HG02623 (cell line): ENCODE measurements around the gene MLF2.

Experiments
- ATAC-seq: cut with Tn5 transposase; IDR thresholded peaks from one replicate; pipeline ENCODE4 v1.9.1; 2021; ENCODE audit warnings: moderate library complexity; ENCODE audit not compliant: unreplicated experiment

The MLF2 gene

DNA sequence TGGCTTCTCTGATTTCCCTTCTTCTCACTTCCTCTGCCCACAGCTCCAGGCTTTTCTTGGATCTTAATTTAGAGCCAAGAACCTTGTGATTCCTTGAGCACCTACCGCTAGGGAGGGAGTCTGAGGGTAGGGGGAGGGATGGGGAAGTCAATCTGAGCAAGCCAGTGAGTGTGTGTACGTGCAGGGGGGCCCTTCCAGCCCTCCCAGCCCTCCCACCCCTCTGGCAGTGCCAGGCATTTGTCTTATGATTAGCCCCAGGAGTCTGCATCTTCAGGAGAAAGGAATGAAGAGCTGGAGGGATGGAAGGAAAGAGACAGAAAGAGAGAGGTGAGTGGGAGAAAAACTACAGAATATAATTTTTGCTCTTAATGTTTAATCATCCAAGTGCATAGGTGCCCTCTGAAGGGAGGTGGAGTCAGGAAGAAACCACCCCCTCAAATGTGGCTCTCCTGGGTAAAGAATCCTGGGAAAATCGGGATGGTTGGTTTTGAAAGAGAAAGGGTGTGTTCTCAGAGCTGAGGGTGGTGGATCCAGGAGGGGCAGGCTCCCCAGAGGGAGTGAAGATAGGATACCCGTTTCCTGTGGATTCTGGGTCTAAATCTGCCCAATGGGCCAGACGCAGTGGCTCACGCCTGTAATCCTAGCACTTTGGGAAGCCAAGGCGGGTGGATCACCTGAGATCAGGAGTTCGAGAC lies 54.4 kb downstream of the MLF2 start:
- ATAC-seq, result no peak
